HTR-8/SVneo (cell line): Measurements from ENCODE around the gene USP31.

Experiments used
- DNase-seq: peaks from one replicate; pipeline ENCODE4 v3.0.0; 2011; ENCODE audit warnings: low spot score, mixed read lengths; ENCODE audit not compliant: insufficient read length
- FAIRE-seq: peaks from 2 replicates; lab custom pipeline; 2011; peaks lifted over from hg19 to GRCh38; lab: Jason Lieb, UNC

Gene USP31

GRCh38 chr16:23149267-23149992 is at the start of gene USP31:
Gene USP31, minus strand, starts transcription at chr16:23149452. Its CDS starts 182 bp downstream, at chr16:23149270.
- peak; percentile 80 for DNase-seq
- peak; percentile 48 for FAIRE-seq

- no peak for FAIRE-seq
- no peak for DNase-seq
These were observed 47.3 kb upstream of the USP31 start for GRCh38 chr16:23196539-23196938.

GRCh38 chr16:23195366-23195978 is 46.2 kb upstream of the USP31 start:
- no peak for FAIRE-seq
- no peak for DNase-seq

GRCh38 chr16:23194497-23195221 is 45.4 kb upstream of the USP31 start:
- FAIRE-seq (no peak), DNase-seq (no peak)

GRCh38 chr16:23188911-23189310 is 39.7 kb upstream of the USP31 start:
- no peak for FAIRE-seq
- DNase-seq, result no peak

GRCh38 chr16:23187341-23187740 is 38.1 kb upstream of the USP31 start:
- DNase-seq (no peak), FAIRE-seq (no peak)

- FAIRE-seq, result no peak
- no peak for DNase-seq
These were observed 36.9 kb upstream of the USP31 start for GRCh38 chr16:23186171-23186570.

GRCh38 chr16:23185656-23186055 is 36.4 kb upstream of the USP31 start:
- no peak for DNase-seq

GRCh38 chr16:23183543-23183862 is 34.3 kb upstream of the USP31 start:
- FAIRE-seq (no peak), DNase-seq (no peak)

More at GRCh38 chr16:23185656-23186055, 36.4 kb upstream of the USP31 start:
- FAIRE-seq, result no peak

- FAIRE-seq (no peak), DNase-seq (no peak)
These were observed 33.7 kb upstream of the USP31 start, which contains the start of gene SCNN1G for GRCh38 chr16:23182679-23183542. Gene SCNN1G, plus strand, starts transcription at chr16:23182745. Its CDS starts 3,527 bp downstream, at chr16:23186272.

GRCh38 chr16:23182206-23182678 is 33.0 kb upstream of the USP31 start:
- DNase-seq (peak; percentile 45), FAIRE-seq (no peak)

- FAIRE-seq, result no peak
- DNase-seq, result no peak
These were observed 32.3 kb upstream of the USP31 start for GRCh38 chr16:23181506-23181905.

- FAIRE-seq (no peak), DNase-seq (no peak)
These were observed 26.4 kb upstream of the USP31 start for GRCh38 chr16:23175651-23176050.

GRCh38 chr16:23174622-23175021 is 25.4 kb upstream of the USP31 start:
- DNase-seq, result no peak

GRCh38 chr16:23172994-23173393 is 23.7 kb upstream of the USP31 start:
- no peak for DNase-seq
- no peak for FAIRE-seq

More at GRCh38 chr16:23174622-23175021, 25.4 kb upstream of the USP31 start:
- no peak for FAIRE-seq

GRCh38 chr16:23172583-23172982 is 23.3 kb upstream of the USP31 start:
- FAIRE-seq (no peak), DNase-seq (no peak)

GRCh38 chr16:23164736-23165135 is 15.5 kb upstream of the USP31 start:
- no peak for FAIRE-seq
- no peak for DNase-seq

- FAIRE-seq (no peak), DNase-seq (no peak)
These were observed 14.7 kb upstream of the USP31 start for GRCh38 chr16:23163921-23164320.

GRCh38 chr16:23160574-23160973 is 11.3 kb upstream of the USP31 start:
- FAIRE-seq (no peak), DNase-seq (no peak)

- no peak for FAIRE-seq
- DNase-seq, result no peak
These were observed 10.8 kb upstream of the USP31 start for GRCh38 chr16:23160082-23160481.
